LNCAP (cell line): ENCODE results near the gene AIFM3.

Experiments used
- CTCF ChIP-seq: fragments of 450-650 bp; IDR thresholded peaks from 2 replicates; pipeline ENCODE4 v1.5.1; 2017; ENCODE audit warnings: mild to moderate bottlenecking

The AIFM3 gene

GRCh38 chr22:21014726-21015465, 47.8 kb downstream of the AIFM3 start, which contains the start of gene P2RX6:
Gene P2RX6 (plus strand): TSS chr22:21015165. CDS start chr22:21015175, 10 bp downstream.
- TF ChIP-seq CTCF: no peak

GRCh38 chr22:21015466-21016006, 48.5 kb downstream of the AIFM3 start:
- no peak for TF ChIP-seq CTCF

GRCh38 chr22:21016644-21017420, 49.8 kb downstream of the AIFM3 start:
- TF ChIP-seq CTCF: no peak

GRCh38 chr22:21018314-21018713, 51.3 kb downstream of the AIFM3 start:
- no peak for TF ChIP-seq CTCF

GRCh38 chr22:21020802-21021429, 53.9 kb downstream of the AIFM3 start:
- peak; percentile 39; the same call in 1 of the 2 replicates for TF ChIP-seq CTCF

GRCh38 chr22:21022507-21022906, 55.5 kb downstream of the AIFM3 start:
- no peak for TF ChIP-seq CTCF

- TF ChIP-seq CTCF: no peak
Observed at GRCh38 chr22:21022955-21023614, 56.0 kb downstream of the AIFM3 start.
